Iris pigment epithelial cell (primary cell): Measurements from ENCODE around the gene S100A14.
A peak's percentile ranks its signal among the peaks of the same experiment; 100 is the strongest.
"Not testable (repeated sequence)": the region's sequence is repeated elsewhere in the genome, so short reads cannot be mapped to it uniquely, and the experiment has no call there.

ENCODE experiments used
- DNase-seq: peaks from one replicate; pipeline ENCODE4 v3.0.0-alpha.2; 2011; ENCODE audit warnings: low read depth

S100A14 gene

GRCh38 chr1:153586347-153586746 is 29.8 kb downstream of the S100A14 start:
- DNase-seq, result no peak

GRCh38 chr1:153585006-153585405 is 31.1 kb downstream of the S100A14 start:
- DNase-seq, result no peak

GRCh38 chr1:153583976-153584375 is 32.1 kb downstream of the S100A14 start:
- DNase-seq, result peak; percentile 62

- DNase-seq, result not testable (repeated sequence)
Observed at GRCh38 chr1:153583514-153583913, 32.6 kb downstream of the S100A14 start.

- DNase-seq, result not testable (repeated sequence)
Observed at GRCh38 chr1:153582836-153583235, 33.3 kb downstream of the S100A14 start.

GRCh38 chr1:153578936-153579335 is 37.2 kb downstream of the S100A14 start:
- DNase-seq, result no peak

- no peak for DNase-seq
Observed at GRCh38 chr1:153578490-153578889, 37.6 kb downstream of the S100A14 start.

GRCh38 chr1:153577624-153578051 is 38.5 kb downstream of the S100A14 start:
- DNase-seq, result no peak

- no peak for DNase-seq
Observed at GRCh38 chr1:153577138-153577537, 39.0 kb downstream of the S100A14 start.

- DNase-seq, result not testable (repeated sequence)
Observed at GRCh38 chr1:153575497-153575896, 40.6 kb downstream of the S100A14 start.

- DNase-seq, result not testable (repeated sequence)
Observed at GRCh38 chr1:153575081-153575491, 41.0 kb downstream of the S100A14 start.

- DNase-seq, result no peak
Observed at GRCh38 chr1:153573351-153573750, 42.8 kb downstream of the S100A14 start.

- DNase-seq, result peak; percentile 77
Observed at GRCh38 chr1:153572569-153573015, 43.5 kb downstream of the S100A14 start.

GRCh38 chr1:153571706-153572105 is 44.4 kb downstream of the S100A14 start:
- DNase-seq, result no peak

- DNase-seq, result no peak
Observed at GRCh38 chr1:153570874-153571273, 45.3 kb downstream of the S100A14 start.

GRCh38 chr1:153569465-153569864 is 46.7 kb downstream of the S100A14 start:
- no peak for DNase-seq

- peak; percentile 78 for DNase-seq
Observed at GRCh38 chr1:153568367-153569099, 47.6 kb downstream of the S100A14 start.

GRCh38 chr1:153567621-153568366 is 48.3 kb downstream of the S100A14 start:
- DNase-seq, result peak; percentile 29

- peak; percentile 99 for DNase-seq
Observed at GRCh38 chr1:153566414-153567371, 49.4 kb downstream of the S100A14 start.

GRCh38 chr1:153565529-153566374 is 50.4 kb downstream of the S100A14 start, which contains the start of gene S100A2:
TSS of gene S100A2 (minus strand) at chr1:153565844. CDS start at chr1:153563877, 1,967 bp downstream.
- peak; percentile 95 for DNase-seq
